ENCODE results near the gene KIFC3.
"Not testable (repeated sequence)": the region's sequence is repeated elsewhere in the genome, so short reads cannot be mapped to it uniquely, and the experiment has no call there.

Gene KIFC3

DNA sequence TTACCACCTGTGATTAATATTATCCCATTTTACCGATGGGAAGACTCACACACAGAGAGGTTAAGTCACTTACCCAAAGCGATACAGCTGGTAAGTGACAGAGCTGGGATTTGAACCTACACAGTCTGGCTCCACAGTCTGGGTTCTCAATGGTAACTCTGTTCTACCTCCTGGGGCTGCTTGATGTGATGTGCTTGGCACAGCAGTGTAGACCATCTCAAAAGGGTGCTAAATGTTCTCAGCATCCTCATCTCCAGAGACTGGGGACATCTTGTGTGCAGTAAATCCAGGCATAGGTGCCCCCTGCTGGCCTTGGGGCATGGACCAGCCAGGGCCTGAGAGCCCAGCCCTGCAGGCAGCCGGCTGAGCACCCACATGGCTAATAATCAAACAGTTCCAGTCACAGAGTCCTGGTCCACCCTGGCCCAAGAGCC lies 82.1 kb downstream of the KIFC3 start:
- H3K4me1 Mint-ChIP-seq (ENCODE audit: low read depth): peaks cover 4% of the 10 kb centered on the region
- H3K27me3 Mint-ChIP-seq: peaks cover 5% of the 10 kb centered on the region
- H3K9me3 Mint-ChIP-seq: no peaks in the 10 kb centered on the region
- no peak overlapping the region for H3K4me3 Mint-ChIP-seq
- DNase-seq: peak; percentile 60
- no peaks in the 10 kb centered on the region for H3K36me3 Mint-ChIP-seq (ENCODE audit: low read depth)
- no peak overlapping the region for H3K27ac Mint-ChIP-seq

DNA sequence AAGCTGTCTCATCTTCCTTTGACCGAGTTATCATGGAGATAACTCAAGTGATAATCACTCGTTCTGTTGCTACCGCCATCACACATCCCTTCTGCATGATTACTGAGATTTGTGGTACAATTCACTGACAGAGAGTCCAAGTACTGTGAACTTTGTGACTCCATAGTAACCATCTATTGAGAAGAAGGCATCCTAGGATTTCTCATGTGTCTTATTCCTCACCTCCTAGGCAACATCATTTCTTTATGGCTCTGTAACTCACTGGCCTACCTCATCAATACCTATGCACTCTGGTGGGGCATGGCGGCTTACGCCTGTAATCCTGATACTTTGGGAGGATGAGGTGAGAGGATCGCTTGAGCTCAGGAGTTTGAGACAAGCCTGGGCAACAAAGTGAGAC lies 88.2 kb downstream of the KIFC3 start:
- Mint-ChIP-seq H3K9me3 (no peaks in the 10 kb centered on the region), H3K36me3 (ENCODE audit: low read depth) (no peaks in the 10 kb centered on the region), H3K4me3 (no peak overlapping the region), H3K4me1 (ENCODE audit: low read depth) (peaks cover 6% of the 10 kb centered on the region), H3K27me3 (peaks cover 5% of the 10 kb centered on the region), H3K27ac (no peak overlapping the region)
- DNase-seq: no peak

DNA sequence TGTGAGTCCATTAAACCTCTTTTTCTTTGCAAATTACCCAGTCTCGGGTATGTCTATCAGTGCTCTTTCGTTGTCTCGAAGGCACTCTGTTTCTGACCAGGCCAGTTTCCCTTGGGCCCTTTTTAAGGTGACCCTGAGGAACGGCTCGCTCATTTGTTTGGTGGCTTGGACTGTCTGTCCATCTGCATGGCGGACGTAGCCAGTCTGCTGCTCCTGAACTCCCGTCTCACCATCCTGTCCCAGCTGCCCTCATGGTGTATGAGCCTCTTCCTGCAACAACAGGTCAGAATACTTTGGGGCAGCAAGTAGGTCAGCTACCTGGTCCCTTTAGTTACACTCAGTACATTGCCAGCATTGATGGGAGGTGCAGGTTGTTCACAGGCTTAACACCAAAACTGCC lies 88.7 kb downstream of the KIFC3 start:
- H3K36me3 Mint-ChIP-seq (ENCODE audit: low read depth): no peaks in the 10 kb centered on the region
- no peaks in the 10 kb centered on the region for H3K9me3 Mint-ChIP-seq
- no peak overlapping the region for H3K4me3 Mint-ChIP-seq
- peaks cover 6% of the 10 kb centered on the region for H3K4me1 Mint-ChIP-seq (ENCODE audit: low read depth)
- H3K27ac Mint-ChIP-seq: no peak overlapping the region
- no peak for DNase-seq
- H3K27me3 Mint-ChIP-seq: peaks cover 5% of the 10 kb centered on the region

DNA sequence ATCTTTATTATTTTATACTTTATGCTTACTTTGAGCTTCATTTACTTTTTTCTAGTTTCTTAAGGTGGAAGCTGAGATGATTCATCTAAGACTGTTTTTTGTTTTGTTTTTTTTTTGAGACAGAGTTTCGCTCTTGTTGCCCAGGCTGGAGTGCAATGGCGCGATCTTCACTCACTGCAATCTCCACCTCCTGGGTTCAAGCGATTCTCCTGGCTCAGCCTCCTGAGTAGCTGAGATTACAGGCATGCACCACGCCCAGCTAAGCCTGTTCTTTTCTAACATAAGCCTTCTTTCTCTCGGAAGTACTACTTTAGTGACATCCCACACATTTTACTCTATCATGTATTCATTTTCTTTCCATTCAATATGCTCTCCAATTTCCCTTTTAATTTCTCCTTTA lies 89.7 kb downstream of the KIFC3 start:
- not testable (repeated sequence) for H3K36me3 Mint-ChIP-seq (ENCODE audit: low read depth); H3K9me3 Mint-ChIP-seq; H3K4me3 Mint-ChIP-seq; DNase-seq; H3K27me3 Mint-ChIP-seq; H3K27ac Mint-ChIP-seq
- peaks cover 13% of the 10 kb centered on the region for H3K4me1 Mint-ChIP-seq (ENCODE audit: low read depth)

DNA sequence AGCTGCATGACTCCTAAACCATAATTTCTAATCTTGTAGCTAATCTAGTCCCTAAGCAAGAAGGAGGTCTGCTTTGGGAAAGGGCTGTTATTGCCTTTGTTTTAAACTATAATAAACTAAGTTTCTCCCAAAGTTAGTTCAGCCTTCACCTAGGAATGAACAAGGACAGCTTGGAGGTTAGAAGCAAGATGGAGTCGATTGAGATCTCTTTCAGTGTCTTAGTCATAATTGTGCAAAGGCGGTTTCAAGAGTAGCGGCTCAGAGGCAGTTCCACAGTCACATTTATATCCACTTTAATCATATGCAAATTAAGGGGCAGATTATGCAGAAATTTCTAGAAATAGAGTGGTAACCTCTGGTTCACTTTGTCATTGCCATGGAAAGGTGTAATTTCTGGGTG lies 90.3 kb downstream of the KIFC3 start:
- peaks cover 13% of the 10 kb centered on the region for H3K4me1 Mint-ChIP-seq (ENCODE audit: low read depth)
- H3K27ac Mint-ChIP-seq: no peak overlapping the region
- H3K9me3 Mint-ChIP-seq: no peaks in the 10 kb centered on the region
- H3K36me3 Mint-ChIP-seq (ENCODE audit: low read depth): no peaks in the 10 kb centered on the region
- peaks cover 5% of the 10 kb centered on the region for H3K27me3 Mint-ChIP-seq
- no peak for DNase-seq
- H3K4me3 Mint-ChIP-seq: no peak overlapping the region

DNA sequence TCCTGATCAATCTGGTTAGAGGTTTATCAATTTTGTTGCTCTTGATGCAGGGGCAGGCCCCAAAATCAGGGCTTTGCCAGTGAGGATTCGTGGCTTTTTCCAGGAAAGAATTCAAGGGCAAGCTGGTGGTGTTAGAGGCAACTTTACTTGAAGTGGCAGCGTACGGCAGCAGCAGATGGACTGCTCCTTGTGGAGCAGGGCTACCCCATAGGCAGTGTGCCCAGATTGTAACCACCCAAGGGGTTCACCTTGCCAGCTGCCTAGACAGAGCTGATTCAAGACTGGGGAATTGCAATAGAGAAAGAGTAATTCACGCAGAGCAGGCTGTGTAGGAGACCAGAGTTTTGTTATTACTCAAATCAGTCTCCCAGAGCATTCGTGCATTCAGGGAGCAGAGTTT lies 90.9 kb downstream of the KIFC3 start:
- H3K27ac Mint-ChIP-seq: no peak overlapping the region
- no peaks in the 10 kb centered on the region for H3K9me3 Mint-ChIP-seq
- no peak for DNase-seq
- H3K4me3 Mint-ChIP-seq: no peak overlapping the region
- no peaks in the 10 kb centered on the region for H3K36me3 Mint-ChIP-seq (ENCODE audit: low read depth)
- peaks cover 13% of the 10 kb centered on the region for H3K4me1 Mint-ChIP-seq (ENCODE audit: low read depth)
- H3K27me3 Mint-ChIP-seq: peaks cover 5% of the 10 kb centered on the region

DNA sequence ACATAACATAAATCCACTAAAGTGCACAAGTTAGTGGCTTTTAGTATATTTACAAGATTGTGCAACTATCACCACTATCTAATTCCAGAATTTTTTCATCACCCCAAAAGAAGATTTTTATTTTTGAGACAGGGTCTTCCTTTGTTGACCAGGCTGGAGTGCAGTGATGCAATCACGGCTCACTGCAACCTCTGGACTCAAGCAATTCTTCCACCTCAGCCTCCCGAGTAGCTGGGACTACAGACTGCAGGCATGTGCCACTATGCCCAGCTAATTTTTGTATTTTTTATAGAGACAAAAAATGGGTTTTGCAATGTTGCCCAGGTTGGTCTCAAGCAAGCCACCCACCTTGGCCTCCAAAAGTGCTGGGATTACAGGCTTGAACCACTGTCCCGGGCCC lies 92.6 kb downstream of the KIFC3 start:
- Mint-ChIP-seq H3K4me1 (ENCODE audit: low read depth) (peaks cover 13% of the 10 kb centered on the region), H3K36me3 (ENCODE audit: low read depth) (no peaks in the 10 kb centered on the region), H3K4me3 (no peak overlapping the region), H3K27me3 (no peaks in the 10 kb centered on the region), H3K27ac (no peak overlapping the region), H3K9me3 (no peaks in the 10 kb centered on the region)
- no peak for DNase-seq
